Activated naive CD8-positive, alpha-beta T cell treated with anti-CD3 and anti-CD28 coated beads for 36 hours (primary cell): ENCODE measurements around the gene MYO1G. TPM values are rescaled to one million over a fixed set of nuclear protein-coding genes. Genes with fewer than 3 reads are reported as not detected.
"Not testable (repeated sequence)": the region's sequence is repeated elsewhere in the genome, so short reads cannot be mapped to it uniquely, and the experiment has no call there.

Experiments used
- DNase-seq: peaks from one replicate; pipeline ENCODE4 v3.0.0; 2021
- H3K27ac Mint-ChIP-seq: one replicate; pipeline ENCODE4 v1.8.0; 2022; ENCODE audit warnings: mild to moderate bottlenecking, moderate library complexity, mixed read lengths
- H3K27me3 Mint-ChIP-seq: one replicate; pipeline ENCODE4 v1.8.0; 2022; ENCODE audit warnings: mild to moderate bottlenecking, mixed read lengths
- H3K36me3 Mint-ChIP-seq: one replicate; pipeline ENCODE4 v1.8.0; 2021; ENCODE audit warnings: mild to moderate bottlenecking, mixed read lengths
- H3K4me1 Mint-ChIP-seq: one replicate; pipeline ENCODE4 v1.8.0; 2021; ENCODE audit warnings: mixed read lengths
- H3K4me3 Mint-ChIP-seq: one replicate; pipeline ENCODE4 v1.8.0; 2022; ENCODE audit warnings: mild to moderate bottlenecking, moderate library complexity, mixed read lengths
- H3K9me3 Mint-ChIP-seq: one replicate; pipeline ENCODE4 v1.8.0; 2022; ENCODE audit warnings: mixed read lengths
- total RNA-seq, 2 experiments: library from RNA; stranded (reverse); gene quantifications; one replicate each; pipeline ENCODE4 v1.2.3, GENCODE V29; 2021

The MYO1G gene
- total RNA-seq, 2 experiments from 2014 or later, result 302 to 306 TPM

- Mint-ChIP-seq H3K27ac (peak overlapping the region; percentile 25), H3K36me3 (peaks cover 8% of the 10 kb centered on the region), H3K9me3 (no peaks in the 10 kb centered on the region), H3K4me1 (peaks cover 27% of the 10 kb centered on the region), H3K4me3 (no peak overlapping the region), H3K27me3 (no peaks in the 10 kb centered on the region)
- DNase-seq, result no peak
These were observed 22.6 kb downstream of the MYO1G start for GRCh38 chr7:44956157-44956766.

GRCh38 chr7:44955733-44956132 lies 23.1 kb downstream of the MYO1G start:
- Mint-ChIP-seq H3K36me3 (peaks cover 8% of the 10 kb centered on the region), H3K27ac (no peak overlapping the region), H3K4me1 (peaks cover 27% of the 10 kb centered on the region), H3K4me3 (no peak overlapping the region), H3K27me3 (no peaks in the 10 kb centered on the region), H3K9me3 (no peaks in the 10 kb centered on the region)
- DNase-seq, result no peak

GRCh38 chr7:44953156-44953555 lies 25.7 kb downstream of the MYO1G start:
- DNase-seq, result no peak
- no peaks in the 10 kb centered on the region for H3K36me3 Mint-ChIP-seq
- peaks cover 8% of the 10 kb centered on the region for H3K4me1 Mint-ChIP-seq
- no peaks in the 10 kb centered on the region for H3K9me3 Mint-ChIP-seq
- peaks cover 4% of the 10 kb centered on the region for H3K27me3 Mint-ChIP-seq
- no peak overlapping the region for H3K4me3 Mint-ChIP-seq
- H3K27ac Mint-ChIP-seq, result no peak overlapping the region

GRCh38 chr7:44949303-44949702 lies 29.5 kb downstream of the MYO1G start:
- Mint-ChIP-seq H3K27ac (no peak overlapping the region), H3K4me3 (no peak overlapping the region), H3K4me1 (peaks cover 2% of the 10 kb centered on the region), H3K36me3 (no peaks in the 10 kb centered on the region), H3K9me3 (no peaks in the 10 kb centered on the region), H3K27me3 (peaks cover 4% of the 10 kb centered on the region)
- DNase-seq, result no peak

GRCh38 chr7:44945479-44945878 lies 33.3 kb downstream of the MYO1G start:
- DNase-seq, result no peak
- H3K36me3 Mint-ChIP-seq, result no peaks in the 10 kb centered on the region
- H3K4me3 Mint-ChIP-seq, result no peak overlapping the region
- no peaks in the 10 kb centered on the region for H3K9me3 Mint-ChIP-seq
- H3K27ac Mint-ChIP-seq, result no peak overlapping the region
- H3K27me3 Mint-ChIP-seq, result peaks cover 3% of the 10 kb centered on the region
- H3K4me1 Mint-ChIP-seq, result no peaks in the 10 kb centered on the region

- Mint-ChIP-seq H3K27me3 (no peaks in the 10 kb centered on the region), H3K4me3 (no peak overlapping the region), H3K9me3 (no peaks in the 10 kb centered on the region), H3K27ac (no peak overlapping the region), H3K4me1 (no peaks in the 10 kb centered on the region), H3K36me3 (no peaks in the 10 kb centered on the region)
- DNase-seq, result no peak
These were observed 34.0 kb downstream of the MYO1G start for GRCh38 chr7:44944821-44945220.

- Mint-ChIP-seq H3K9me3 (no peaks in the 10 kb centered on the region), H3K4me1 (no peaks in the 10 kb centered on the region), H3K36me3 (no peaks in the 10 kb centered on the region), H3K27ac (no peak overlapping the region), H3K27me3 (peaks cover 1% of the 10 kb centered on the region), H3K4me3 (no peak overlapping the region)
- DNase-seq, result no peak
These were observed 35.2 kb downstream of the MYO1G start for GRCh38 chr7:44943631-44944030.

- H3K36me3 Mint-ChIP-seq, result no peaks in the 10 kb centered on the region
- no peak overlapping the region for H3K4me3 Mint-ChIP-seq
- no peak overlapping the region for H3K27ac Mint-ChIP-seq
- no peaks in the 10 kb centered on the region for H3K9me3 Mint-ChIP-seq
- no peak for DNase-seq
- H3K27me3 Mint-ChIP-seq, result peaks cover 3% of the 10 kb centered on the region
- H3K4me1 Mint-ChIP-seq, result no peaks in the 10 kb centered on the region
These were observed 41.4 kb downstream of the MYO1G start for GRCh38 chr7:44937426-44937825.

- H3K27ac Mint-ChIP-seq, result no peak overlapping the region
- H3K36me3 Mint-ChIP-seq, result no peaks in the 10 kb centered on the region
- DNase-seq, result no peak
These were observed 42.5 kb downstream of the MYO1G start for GRCh38 chr7:44936322-44936721.

GRCh38 chr7:44935583-44935982 lies 43.2 kb downstream of the MYO1G start:
- DNase-seq, result no peak
- H3K27ac Mint-ChIP-seq, result no peak overlapping the region

More at GRCh38 chr7:44936322-44936721, 42.5 kb downstream of the MYO1G start:
- Mint-ChIP-seq H3K9me3 (no peaks in the 10 kb centered on the region), H3K4me3 (no peak overlapping the region), H3K27me3 (peaks cover 3% of the 10 kb centered on the region), H3K4me1 (no peaks in the 10 kb centered on the region)

GRCh38 chr7:44935016-44935415 lies 43.8 kb downstream of the MYO1G start:
- H3K27me3 Mint-ChIP-seq, result peaks cover 3% of the 10 kb centered on the region
- no peak overlapping the region for H3K27ac Mint-ChIP-seq

More at GRCh38 chr7:44935583-44935982, 43.2 kb downstream of the MYO1G start:
- Mint-ChIP-seq H3K36me3 (no peaks in the 10 kb centered on the region), H3K4me3 (no peak overlapping the region), H3K27me3 (peaks cover 3% of the 10 kb centered on the region), H3K4me1 (no peaks in the 10 kb centered on the region), H3K9me3 (no peaks in the 10 kb centered on the region)

GRCh38 chr7:44934510-44934909 lies 44.3 kb downstream of the MYO1G start:
- not testable (repeated sequence) for H3K4me1 Mint-ChIP-seq, H3K27me3 Mint-ChIP-seq, H3K36me3 Mint-ChIP-seq, DNase-seq, H3K27ac Mint-ChIP-seq, H3K4me3 Mint-ChIP-seq, H3K9me3 Mint-ChIP-seq

More at GRCh38 chr7:44935016-44935415, 43.8 kb downstream of the MYO1G start:
- no peak overlapping the region for H3K4me3 Mint-ChIP-seq
- H3K4me1 Mint-ChIP-seq, result no peaks in the 10 kb centered on the region
- H3K36me3 Mint-ChIP-seq, result no peaks in the 10 kb centered on the region
- DNase-seq, result no peak
- H3K9me3 Mint-ChIP-seq, result no peaks in the 10 kb centered on the region

GRCh38 chr7:44930921-44931320 lies 47.9 kb downstream of the MYO1G start:
- Mint-ChIP-seq H3K4me3 (no peak overlapping the region), H3K4me1 (no peaks in the 10 kb centered on the region), H3K9me3 (no peaks in the 10 kb centered on the region), H3K36me3 (no peaks in the 10 kb centered on the region), H3K27ac (no peak overlapping the region), H3K27me3 (no peaks in the 10 kb centered on the region)
- DNase-seq, result no peak

- Mint-ChIP-seq H3K4me1 (peaks cover 25% of the 10 kb centered on the region), H3K9me3 (no peaks in the 10 kb centered on the region), H3K27ac (no peak overlapping the region)
These were observed 56.5 kb downstream of the MYO1G start for GRCh38 chr7:44922351-44922694.

GRCh38 chr7:44921607-44922350 lies 57.0 kb downstream of the MYO1G start:
- peak; percentile 91 for DNase-seq
- Mint-ChIP-seq H3K27ac (peak overlapping the region; percentile 79), H3K4me3 (no peak overlapping the region), H3K27me3 (no peaks in the 10 kb centered on the region), H3K4me1 (peaks cover 28% of the 10 kb centered on the region), H3K9me3 (no peaks in the 10 kb centered on the region), H3K36me3 (no peaks in the 10 kb centered on the region)

More at GRCh38 chr7:44922351-44922694, 56.5 kb downstream of the MYO1G start:
- Mint-ChIP-seq H3K36me3 (no peaks in the 10 kb centered on the region), H3K27me3 (no peaks in the 10 kb centered on the region), H3K4me3 (no peak overlapping the region)
- DNase-seq, result no peak

- Mint-ChIP-seq H3K36me3 (no peaks in the 10 kb centered on the region), H3K9me3 (no peaks in the 10 kb centered on the region), H3K4me3 (no peak overlapping the region), H3K27ac (peak overlapping the region; percentile 71), H3K27me3 (no peaks in the 10 kb centered on the region), H3K4me1 (peaks cover 33% of the 10 kb centered on the region)
- no peak for DNase-seq
These were observed 58.7 kb downstream of the MYO1G start for GRCh38 chr7:44920119-44920518.
